ENCODE data around the gene C21orf58. TPM values are rescaled to one million over a fixed set of nuclear protein-coding genes. Genes with fewer than 3 reads are reported as not detected.

The C21orf58 gene
- total and polyA plus RNA-seq, 2 experiments from 2014 or later = 17.7 to 23.9 TPM

GRCh38 chr21:46268371-46268770, 55.3 kb downstream of the C21orf58 start:
- no peaks in the 10 kb centered on the region for H3K9me3 Mint-ChIP-seq
- H3K36me3 Mint-ChIP-seq (ENCODE audit: low read depth) = peaks cover 76% of the 10 kb centered on the region
- Histone ChIP-seq H3K36me3 (ENCODE audit: insufficient read depth) (peaks cover 29% of the 10 kb centered on the region), H3K4me3 (no peak overlapping the region), H3K27me3 (ENCODE audit: insufficient read depth) (no peaks in the 10 kb centered on the region), H3K9me2 (ENCODE audit: insufficient read depth) (no peaks in the 10 kb centered on the region), H3K27ac (ENCODE audit: low read depth) (no peak overlapping the region), H4K20me1 (replicated peaks; ENCODE audit: insufficient read depth) (peaks cover 10% of the 10 kb centered on the region; the same call in 1 of the 2 replicates), H3K79me2 (replicated peaks; ENCODE audit: insufficient read depth) (no peaks in the 10 kb centered on the region), H3F3A (replicated peaks; ENCODE audit: low read depth) (0 out of 2 replicates have a peak, but pooled peaks cover 6% of the 10 kb centered on the region), H2AFZ (no peak overlapping the region), H3K4me1 (ENCODE audit: insufficient read depth) (no peaks in the 10 kb centered on the region), H3K4me2 (no peak overlapping the region)
- peaks cover 8% of the 10 kb centered on the region for H3K27me3 Mint-ChIP-seq (ENCODE audit: insufficient read depth, low read depth, poor library complexity)
- no peaks in the 10 kb centered on the region for H3K4me1 Mint-ChIP-seq
- no peak overlapping the region for H3K27ac Mint-ChIP-seq
- H3K4me3 Mint-ChIP-seq = no peak overlapping the region
- TF ChIP-seq EZH2 (IDR thresholded peaks at IDR 0.05; ENCODE audit: low read depth, unreplicated experiment) (no peak), CREB1 (CRISPR knock-in tag; IDR thresholded peaks at IDR 0.05; ENCODE audit: low read depth) (no peak), STAT1 (IDR thresholded peaks at IDR 0.05; ENCODE audit: unreplicated experiment) (no peak), ZNF331 (CRISPR knock-in tag; IDR thresholded peaks at IDR 0.05; ENCODE audit: low read depth) (no peak), NANOG (IDR thresholded peaks at IDR 0.05; ENCODE audit: borderline replicate concordance) (no peak), ETS1 (IDR thresholded peaks at IDR 0.05) (no peak), REST (IDR thresholded peaks at IDR 0.05; ENCODE audit: unreplicated experiment) (no peak), POLR2AphosphoS5 (IDR thresholded peaks at IDR 0.05; ENCODE audit: low read depth) (no peak), JUNB (IDR thresholded peaks at IDR 0.05; ENCODE audit: unreplicated experiment) (no peak), ZNF114 (CRISPR knock-in tag; IDR thresholded peaks at IDR 0.05) (no peak), ZNF462 (CRISPR knock-in tag; IDR thresholded peaks at IDR 0.05) (no peak), CTCF (conservative IDR thresholded peaks at IDR 0.05; ENCODE audit: low read depth in 2 of 2) (no peak), EZH2phosphoT487 (IDR thresholded peaks at IDR 0.05; ENCODE audit: unreplicated experiment) (no peak)
- ATAC-seq = no peak
- DNase-seq (ENCODE audit: low spot score) = no peak

All from GM23338 (cell line).